Fibroblast of lung (primary cell): ENCODE results near the gene GLIS1. TPM values are rescaled to one million over a fixed set of nuclear protein-coding genes. Genes with fewer than 3 reads are reported as not detected.

Experiments
- DNase-seq, 2 donors: peaks; one replicate each; pipeline versions ENCODE4 v3.0.0 to v3.0.0-alpha.2; 2010; ENCODE audit warnings: low read depth in 2 of 2
- H2AFZ ChIP-seq: 2 replicates; pipeline ENCODE4 v1.5.1; 2012; ENCODE audit warnings: low read length, control low read depth, inconsistent platforms
- H3K27ac ChIP-seq: 2 replicates; pipeline ENCODE4 v1.5.1; 2011; ENCODE audit warnings: low read length, control low read depth; ENCODE audit not compliant: insufficient read depth
- H3K27me3 ChIP-seq: 2 replicates; pipeline ENCODE4 v1.5.1; 2011; ENCODE audit warnings: mild to moderate bottlenecking, low read length; ENCODE audit not compliant: control insufficient read depth, insufficient read depth
- H3K36me3 ChIP-seq: 2 replicates; pipeline ENCODE4 v1.5.1; 2011; ENCODE audit warnings: low read length; ENCODE audit not compliant: control insufficient read depth, insufficient read depth
- H3K4me1 ChIP-seq: 2 replicates; pipeline ENCODE4 v1.5.1; 2011; ENCODE audit warnings: low read length; ENCODE audit not compliant: control insufficient read depth, insufficient read depth; ENCODE audit errors: extremely low read depth
- H3K4me2 ChIP-seq: 2 replicates; pipeline ENCODE4 v1.5.1; 2011; ENCODE audit warnings: low read length, control low read depth; ENCODE audit not compliant: insufficient read depth; ENCODE audit errors: extremely low read depth
- H3K4me3 ChIP-seq, 4 experiments: fragments of 200-600 bp in 1 of 4; sonication (generic) in 1 of 4; replicated peaks in 1 of 4; 2 replicates each; pipeline ENCODE4 v1.5.1; 2011 to 2016; ENCODE audit warnings: low read length in 4 of 4, low read depth in 3 of 4, mild to moderate bottlenecking in 3 of 4, control low read depth in 2 of 4, inconsistent platforms in 1 of 4, mixed read lengths in 1 of 4; ENCODE audit not compliant: insufficient read depth in 1 of 4; ENCODE audit errors: control extremely low read depth in 1 of 4
- H3K79me2 ChIP-seq: 2 replicates; pipeline ENCODE4 v1.5.1; 2012; ENCODE audit warnings: mild to moderate bottlenecking, low read length, inconsistent platforms; ENCODE audit not compliant: control insufficient read depth, insufficient read depth
- H3K9ac ChIP-seq: 2 replicates; pipeline ENCODE4 v1.5.1; 2011; ENCODE audit warnings: mild to moderate bottlenecking, low read length, control low read depth; ENCODE audit not compliant: insufficient read depth
- H3K9me3 ChIP-seq: 2 replicates; pipeline ENCODE4 v1.5.1; 2012; ENCODE audit warnings: low read depth, low read length; ENCODE audit not compliant: control insufficient read depth, insufficient read depth
- H4K20me1 ChIP-seq: 2 replicates; pipeline ENCODE4 v1.5.1; 2011; ENCODE audit warnings: low read length; ENCODE audit not compliant: control insufficient read depth, insufficient read depth; ENCODE audit errors: extremely low read depth
- EZH2 ChIP-seq: IDR thresholded peaks from 2 replicates; pipeline ENCODE4 v1.5.1; 2012; ENCODE audit warnings: low read length, control low read depth, mild to moderate bottlenecking; ENCODE audit errors: missing control alignments
- polyA plus RNA-seq, 2 donors: library from polyadenylated mRNA; depleted of rRNA in 1 of 2; stranded (reverse) in 1 of 2; unstranded in 1 of 2; fragments of >200 nt; gene quantifications; 2 replicates each; pipeline ENCODE4 v1.2.1, GENCODE V29; 2011 to 2012; ENCODE audit warnings: missing spikeins in 1 of 2
- total RNA-seq: library from RNA; depleted of rRNA; stranded (reverse); fragments of >200 nt; gene quantifications from 2 replicates; pipeline ENCODE4 v1.2.1, GENCODE V29; 2014
- TF ChIP-seq, protein P1 (sequence below), 2 donors: IDR thresholded peaks in 1 of 2; conservative IDR thresholded peaks in 1 of 2; 1 replicate in 1 of 2; 2 replicates in 1 of 2; pipeline ENCODE4 v1.5.1; 2011 to 2012; ENCODE audit warnings: low read length in 2 of 2, control low read depth in 1 of 2, inconsistent platforms in 1 of 2, low read depth in 1 of 2, mild to moderate bottlenecking in 1 of 2

The GLIS1 gene
- total and polyA plus RNA-seq, 2 donors (not counting 1 experiment from before 2014, with no cell fraction given): under 0.01 to 0.05 TPM

- DNase-seq: no peak
- Histone ChIP-seq H3K27ac (no peak overlapping the region), H3K36me3 (no peaks in the 10 kb centered on the region), H3K4me2 (no peak overlapping the region), H4K20me1 (no peaks in the 10 kb centered on the region), H3K4me3 (no peak overlapping the region), H3K79me2 (no peaks in the 10 kb centered on the region), H3K4me1 (no peaks in the 10 kb centered on the region), H3K9ac (no peak overlapping the region), H2AFZ (no peak overlapping the region), H3K9me3 (no peaks in the 10 kb centered on the region), H3K27me3 (no peaks in the 10 kb centered on the region)
- TF ChIP-seq, protein P1, sequence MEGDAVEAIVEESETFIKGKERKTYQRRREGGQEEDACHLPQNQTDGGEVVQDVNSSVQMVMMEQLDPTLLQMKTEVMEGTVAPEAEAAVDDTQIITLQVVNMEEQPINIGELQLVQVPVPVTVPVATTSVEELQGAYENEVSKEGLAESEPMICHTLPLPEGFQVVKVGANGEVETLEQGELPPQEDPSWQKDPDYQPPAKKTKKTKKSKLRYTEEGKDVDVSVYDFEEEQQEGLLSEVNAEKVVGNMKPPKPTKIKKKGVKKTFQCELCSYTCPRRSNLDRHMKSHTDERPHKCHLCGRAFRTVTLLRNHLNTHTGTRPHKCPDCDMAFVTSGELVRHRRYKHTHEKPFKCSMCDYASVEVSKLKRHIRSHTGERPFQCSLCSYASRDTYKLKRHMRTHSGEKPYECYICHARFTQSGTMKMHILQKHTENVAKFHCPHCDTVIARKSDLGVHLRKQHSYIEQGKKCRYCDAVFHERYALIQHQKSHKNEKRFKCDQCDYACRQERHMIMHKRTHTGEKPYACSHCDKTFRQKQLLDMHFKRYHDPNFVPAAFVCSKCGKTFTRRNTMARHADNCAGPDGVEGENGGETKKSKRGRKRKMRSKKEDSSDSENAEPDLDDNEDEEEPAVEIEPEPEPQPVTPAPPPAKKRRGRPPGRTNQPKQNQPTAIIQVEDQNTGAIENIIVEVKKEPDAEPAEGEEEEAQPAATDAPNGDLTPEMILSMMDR (conservative IDR thresholded peaks at IDR 0.05 in 1 of 2, IDR thresholded peaks at IDR 0.05 in 1 of 2; ENCODE audit: low read depth in 1 of 2, low read length in 2 of 2): no peak
- TF ChIP-seq EZH2: no peak
Observed at GRCh38 chr1:53614231-53615021, 124.5 kb downstream of the GLIS1 start.

GRCh38 chr1:53608676-53609075 is 130.3 kb downstream of the GLIS1 start:
- DNase-seq: no peak
- H3K27ac ChIP-seq: no peak overlapping the region
- no peaks in the 10 kb centered on the region for H4K20me1 ChIP-seq
- H3K27me3 ChIP-seq: no peaks in the 10 kb centered on the region
- H3K4me2 ChIP-seq: no peak overlapping the region
- no peak overlapping the region for H3K4me3 ChIP-seq
- no peaks in the 10 kb centered on the region for H3K36me3 ChIP-seq
- H3K4me1 ChIP-seq: no peaks in the 10 kb centered on the region
- no peaks in the 10 kb centered on the region for H3K9me3 ChIP-seq
- TF ChIP-seq, protein P1 (conservative IDR thresholded peaks at IDR 0.05 in 1 of 2, IDR thresholded peaks at IDR 0.05 in 1 of 2; ENCODE audit: low read depth in 1 of 2, low read length in 2 of 2): no peak
- no peak for TF ChIP-seq EZH2
- H3K9ac ChIP-seq: no peak overlapping the region
- no peak overlapping the region for H2AFZ ChIP-seq
- H3K79me2 ChIP-seq: no peaks in the 10 kb centered on the region

- Histone ChIP-seq H3K4me2 (no peak overlapping the region), H3K9ac (no peak overlapping the region), H4K20me1 (no peaks in the 10 kb centered on the region), H2AFZ (no peak overlapping the region), H3K4me3 (no peak overlapping the region), H3K9me3 (no peaks in the 10 kb centered on the region), H3K79me2 (no peaks in the 10 kb centered on the region), H3K4me1 (no peaks in the 10 kb centered on the region), H3K36me3 (no peaks in the 10 kb centered on the region), H3K27ac (no peak overlapping the region), H3K27me3 (no peaks in the 10 kb centered on the region)
- no peak for TF ChIP-seq EZH2
- TF ChIP-seq, protein P1 (conservative IDR thresholded peaks at IDR 0.05 in 1 of 2, IDR thresholded peaks at IDR 0.05 in 1 of 2; ENCODE audit: low read depth in 1 of 2, low read length in 2 of 2): no peak
- no peak for DNase-seq
Observed at GRCh38 chr1:53608071-53608470, 130.9 kb downstream of the GLIS1 start.
